Measurements from ENCODE around the gene CYP2S1.
"Not testable (repeated sequence)": the region's sequence is repeated elsewhere in the genome, so short reads cannot be mapped to it uniquely, and the experiment has no call there.

The CYP2S1 gene

DNA sequence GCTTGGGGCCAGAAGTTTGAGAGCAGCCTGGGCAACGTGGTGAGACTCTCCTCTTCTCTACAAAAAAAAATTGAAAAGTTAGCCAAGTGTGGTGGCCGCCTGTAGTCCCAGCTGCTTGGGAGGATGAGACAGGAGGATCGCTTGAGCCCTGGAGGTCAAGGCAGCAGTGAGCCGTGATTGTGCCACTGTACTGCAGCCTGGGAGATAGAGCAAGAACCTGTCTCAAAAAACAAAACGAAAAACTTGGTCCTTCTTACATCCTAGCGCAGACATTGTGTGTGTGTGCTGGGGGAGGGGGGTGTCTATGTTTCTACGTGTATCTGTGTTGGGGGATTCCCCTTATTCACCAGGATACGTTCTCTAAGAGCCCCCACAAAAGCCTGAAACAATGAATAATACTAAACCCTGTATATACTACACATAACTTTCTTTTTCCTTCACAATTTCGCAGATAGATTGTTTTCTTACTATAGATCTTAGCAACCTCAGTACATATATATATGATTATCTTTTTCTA is 33.9 kb downstream of the CYP2S1 start:
- no peak for DNase-seq

DNA sequence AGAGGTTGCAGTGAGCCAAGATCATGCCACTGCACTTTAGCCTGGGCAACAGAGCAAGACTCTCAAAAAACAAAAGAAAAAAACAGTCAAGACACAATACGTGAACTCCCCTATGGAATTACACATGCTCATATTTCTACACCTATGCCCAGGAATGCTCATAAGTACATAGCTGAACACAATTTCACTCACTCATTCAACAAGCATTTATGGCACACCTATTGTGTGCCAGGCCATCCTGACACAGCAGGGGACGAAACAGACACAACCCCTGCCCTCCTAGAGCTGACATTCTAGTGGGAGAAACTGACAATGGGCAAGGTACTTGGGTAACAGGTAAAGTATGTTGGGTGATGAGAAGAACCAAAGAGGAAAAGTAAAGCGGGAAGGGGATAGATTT is 35.5 kb downstream of the CYP2S1 start:
- DNase-seq, result no peak

DNA sequence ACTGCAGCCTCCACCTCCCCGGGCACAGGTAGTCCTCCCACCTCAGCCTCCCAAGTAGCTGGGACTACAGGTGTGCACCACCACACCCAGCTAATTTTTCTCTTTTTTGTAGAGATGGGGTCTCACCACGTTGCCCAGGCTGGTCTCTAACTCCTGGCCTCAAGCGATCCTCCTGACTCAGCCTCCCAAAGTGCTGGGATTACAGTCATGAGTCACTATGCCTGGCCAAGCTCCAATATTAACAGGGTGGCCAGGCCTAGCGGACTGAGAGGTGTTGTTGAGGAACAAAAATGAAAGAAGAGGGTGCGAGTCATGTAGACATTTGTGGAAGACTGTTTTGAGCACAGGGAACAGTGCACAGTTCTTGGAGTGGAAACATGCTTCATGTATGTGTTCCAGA is 36.3 kb downstream of the CYP2S1 start:
- DNase-seq, result not testable (repeated sequence)

DNA sequence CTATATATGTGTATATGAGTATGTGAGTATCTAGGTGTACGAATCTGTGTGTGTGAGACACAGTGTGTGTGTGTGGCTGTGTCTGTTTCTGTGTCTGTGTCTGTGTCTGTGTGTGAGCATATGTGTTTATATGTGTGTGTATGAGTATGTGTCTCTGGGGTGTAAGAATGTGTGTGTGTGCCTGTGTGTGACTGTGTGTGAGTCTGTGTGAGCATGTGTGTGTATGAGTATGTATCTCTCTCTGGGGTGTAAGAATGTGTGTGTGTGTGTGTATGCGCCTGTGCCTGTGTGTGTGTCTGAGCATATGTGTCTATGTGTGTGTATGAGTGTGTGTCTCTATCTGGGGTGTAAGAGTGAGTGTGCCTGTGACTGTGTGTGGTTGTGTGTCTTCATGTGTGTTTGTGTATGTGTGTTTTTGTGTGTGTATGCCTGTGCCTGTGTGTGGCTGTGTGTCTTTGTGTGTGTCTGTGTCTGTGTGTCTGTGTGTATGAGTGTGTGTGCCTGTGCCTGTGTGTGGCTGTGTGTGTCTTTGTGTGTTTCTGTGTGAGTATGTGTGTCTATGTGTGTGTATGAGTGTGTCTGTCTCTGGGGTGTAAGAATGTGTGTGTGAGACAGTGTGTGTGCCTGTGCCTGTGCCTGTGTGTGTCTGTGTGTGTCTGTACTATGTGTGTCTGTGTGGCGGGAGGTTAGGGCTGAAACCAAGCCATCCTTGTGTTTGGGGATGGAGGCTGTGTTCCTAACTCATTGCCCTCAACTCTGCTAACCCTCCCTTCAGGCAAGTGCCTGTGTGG is 37.2 kb downstream of the CYP2S1 start:
- no peak for DNase-seq

DNA sequence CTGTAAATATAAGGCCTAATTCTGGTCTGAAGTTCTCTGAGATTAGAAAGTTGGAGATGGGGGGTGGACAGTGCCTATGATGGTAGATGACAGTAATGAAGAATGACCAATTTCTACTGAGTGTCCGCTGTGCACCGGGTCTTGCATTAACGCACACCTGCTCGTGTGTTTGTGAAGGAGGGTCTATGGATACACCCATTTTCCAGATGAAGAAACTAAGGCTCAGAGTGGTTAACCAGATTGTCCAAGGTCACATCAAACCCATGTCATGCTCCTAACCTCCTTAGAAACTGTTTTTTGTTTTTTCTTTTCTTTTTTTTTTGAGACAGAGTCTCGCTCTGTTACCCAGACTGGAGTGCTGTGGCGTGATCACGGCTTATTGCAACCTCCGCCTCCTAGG is 39.7 kb downstream of the CYP2S1 start:
- no peak for DNase-seq

DNA sequence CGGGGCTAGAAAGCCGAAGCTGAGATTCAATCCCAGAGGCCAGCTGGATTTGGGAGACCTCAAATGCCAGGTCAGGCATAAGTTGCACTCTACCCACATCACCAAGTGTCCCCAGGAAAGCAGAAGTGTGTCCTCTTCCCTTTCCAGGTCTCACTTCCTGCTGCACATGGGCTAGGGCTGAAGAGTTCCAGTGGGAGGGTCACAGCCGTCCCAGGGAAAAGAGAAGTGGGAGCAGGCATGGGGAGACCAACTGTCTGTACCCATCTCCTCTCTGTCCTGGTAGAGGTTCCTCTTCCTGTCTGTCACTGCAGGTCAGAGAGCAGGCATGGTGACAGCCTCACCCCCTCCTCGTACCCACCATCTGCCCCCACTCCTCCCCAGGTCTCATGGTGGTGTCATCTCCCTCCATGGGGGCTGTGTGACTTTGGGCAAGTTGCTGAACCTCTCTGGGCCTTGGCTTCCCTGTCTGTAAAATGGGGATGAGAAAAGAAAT is 40.8 kb downstream of the CYP2S1 start:
- no peak for DNase-seq

DNA sequence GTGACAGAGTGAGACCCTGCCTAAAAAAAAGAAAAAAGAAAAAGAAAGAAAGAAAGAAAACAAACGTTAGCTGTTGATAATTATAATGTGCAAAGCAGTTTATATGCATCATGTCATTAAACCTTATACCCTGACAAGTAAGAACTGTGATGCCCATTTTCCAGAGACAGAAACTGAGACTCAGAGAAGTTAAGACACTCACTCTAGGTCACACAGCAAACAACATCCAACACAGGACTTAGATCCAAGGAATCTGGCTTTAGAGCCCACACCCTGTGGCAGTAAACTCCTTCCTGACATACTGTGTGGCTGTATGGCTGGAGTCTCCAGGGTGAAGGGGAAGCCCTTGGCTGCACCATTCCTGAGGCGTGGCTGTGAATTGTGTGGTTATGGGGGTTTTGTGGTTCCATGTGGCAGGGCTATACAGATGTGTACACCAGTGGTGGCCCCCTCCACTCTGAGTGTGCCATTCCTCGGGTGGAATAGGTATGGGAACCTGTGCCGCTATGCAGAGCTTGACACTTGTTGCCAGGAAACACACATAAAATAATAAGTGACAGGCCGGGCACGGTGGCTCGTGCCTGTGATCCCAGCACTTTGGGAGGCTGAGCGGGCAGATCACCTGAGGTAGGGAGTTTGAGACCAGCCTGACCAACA is 41.6 kb downstream of the CYP2S1 start:
- no peak for DNase-seq

DNA sequence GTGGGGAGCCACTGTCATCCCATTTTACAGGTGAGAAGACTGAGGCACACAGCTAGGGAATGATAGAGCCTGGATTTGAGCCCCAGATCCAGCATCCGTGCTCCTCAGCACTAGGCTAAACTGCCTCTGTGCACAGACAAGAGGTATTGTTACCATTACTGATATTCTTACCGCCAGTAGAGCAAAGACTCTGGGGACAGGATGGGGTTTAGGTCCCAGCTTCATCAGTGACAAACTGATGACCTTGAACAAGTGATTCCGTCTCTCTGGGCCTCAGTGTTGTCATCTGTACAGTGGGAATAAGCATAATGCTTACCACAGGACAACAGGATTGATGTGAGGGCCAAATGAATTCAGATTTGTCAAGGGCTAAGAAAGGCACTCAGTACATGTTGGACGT is 42.5 kb downstream of the CYP2S1 start:
- DNase-seq, result no peak

DNA sequence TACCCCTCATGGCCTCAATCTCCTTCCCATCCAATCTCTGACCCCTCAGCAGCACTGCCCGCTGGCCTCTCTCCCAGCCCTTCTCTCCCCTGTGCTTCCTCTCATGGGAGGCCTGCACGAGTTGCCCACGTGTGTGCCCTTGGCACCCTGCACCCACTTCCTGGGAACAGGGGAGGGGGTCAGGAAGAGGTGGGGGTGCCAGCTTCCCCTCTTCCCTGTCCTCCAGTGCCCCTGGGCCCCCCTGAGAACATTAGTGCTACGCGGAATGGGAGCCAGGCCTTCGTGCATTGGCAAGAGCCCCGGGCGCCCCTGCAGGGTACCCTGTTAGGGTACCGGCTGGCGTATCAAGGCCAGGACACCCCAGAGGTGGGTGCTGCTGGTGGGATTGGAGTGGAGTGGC is 45.2 kb downstream of the CYP2S1 start:
- no peak for DNase-seq

DNA sequence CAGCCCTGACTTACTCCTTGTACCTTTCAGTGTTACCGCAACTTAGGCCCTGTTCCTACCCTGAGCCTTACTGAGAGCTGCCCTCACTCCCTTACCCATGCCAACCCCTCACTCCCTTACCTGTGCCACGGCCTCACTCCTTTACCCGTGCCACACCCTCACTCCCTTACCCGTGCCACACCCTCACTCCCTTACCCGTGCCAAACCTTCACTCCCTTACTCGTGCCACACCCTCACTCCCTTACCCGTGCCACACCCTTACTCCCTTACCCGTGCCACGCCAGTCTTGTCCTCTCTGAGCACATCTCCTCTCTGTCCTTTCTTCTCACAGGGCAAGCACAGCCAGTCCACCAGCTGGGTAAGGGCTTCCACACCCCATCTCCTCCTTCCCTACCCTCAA is 46.3 kb downstream of the CYP2S1 start:
- no peak for DNase-seq

DNA sequence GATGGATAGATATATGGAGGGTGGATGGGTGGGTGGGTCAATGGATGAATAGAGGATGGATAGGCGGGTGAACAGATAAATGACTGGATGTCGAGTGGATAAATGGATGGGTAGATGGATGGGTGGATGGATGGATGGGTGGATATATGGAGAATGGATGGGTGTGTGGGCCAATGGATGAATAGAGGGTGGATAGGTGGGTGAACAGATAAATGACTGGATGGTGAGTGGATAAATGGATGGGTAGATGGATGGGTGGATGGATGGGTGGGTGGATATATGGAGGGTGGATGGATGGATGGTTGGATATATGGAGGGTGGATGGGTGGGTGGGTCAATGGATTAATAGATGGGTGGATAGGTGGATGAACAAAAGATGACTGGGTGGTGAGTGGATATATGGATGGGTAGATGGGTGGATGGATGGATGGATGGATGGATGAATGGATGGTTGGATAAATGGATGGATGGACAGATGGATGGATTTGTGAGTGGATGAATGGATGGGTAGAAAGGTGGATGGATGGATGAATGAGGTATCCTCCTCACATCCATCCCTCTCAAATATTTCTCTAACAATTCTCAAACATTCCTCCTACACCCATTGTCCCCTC is 47.0 kb downstream of the CYP2S1 start:
- DNase-seq, result no peak

DNA sequence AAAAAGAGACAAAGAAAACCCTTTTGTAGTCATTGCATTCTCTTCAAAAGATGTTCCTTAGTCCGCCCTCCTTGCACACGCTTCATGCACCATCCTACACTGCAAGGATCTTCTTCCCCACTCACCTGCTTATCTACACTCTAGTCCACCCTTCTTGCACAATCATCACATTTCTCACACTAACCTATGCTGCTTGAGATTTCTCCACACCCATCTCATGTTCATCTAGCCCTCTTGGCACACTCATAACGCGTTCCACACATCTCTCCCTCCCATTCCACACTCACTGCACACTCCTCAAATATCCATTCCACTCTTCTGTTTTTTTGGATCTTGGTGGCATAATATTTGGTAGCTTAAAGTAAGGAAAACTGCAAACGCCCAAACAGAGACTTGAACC is 48.8 kb downstream of the CYP2S1 start:
- no peak for DNase-seq

DNA sequence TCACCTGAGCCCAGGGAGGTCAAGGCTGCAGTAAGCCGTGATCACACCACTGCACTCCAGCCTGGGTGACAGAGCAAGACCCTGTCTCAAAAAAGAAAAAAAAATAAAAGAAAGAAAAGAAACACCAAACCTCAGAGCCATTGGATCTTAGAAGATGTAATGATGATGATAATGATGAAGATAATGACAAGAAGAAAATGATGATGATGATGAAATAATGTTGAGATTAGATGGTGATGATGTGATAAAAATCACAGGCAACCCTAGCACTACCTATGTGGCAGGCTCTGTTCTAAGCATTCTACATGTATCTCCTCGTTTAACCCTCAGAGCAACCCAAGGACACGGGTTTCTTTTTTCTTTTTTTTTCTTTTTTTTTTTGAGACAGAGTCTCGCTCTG is 51.1 kb downstream of the CYP2S1 start:
- DNase-seq, result no peak

DNA sequence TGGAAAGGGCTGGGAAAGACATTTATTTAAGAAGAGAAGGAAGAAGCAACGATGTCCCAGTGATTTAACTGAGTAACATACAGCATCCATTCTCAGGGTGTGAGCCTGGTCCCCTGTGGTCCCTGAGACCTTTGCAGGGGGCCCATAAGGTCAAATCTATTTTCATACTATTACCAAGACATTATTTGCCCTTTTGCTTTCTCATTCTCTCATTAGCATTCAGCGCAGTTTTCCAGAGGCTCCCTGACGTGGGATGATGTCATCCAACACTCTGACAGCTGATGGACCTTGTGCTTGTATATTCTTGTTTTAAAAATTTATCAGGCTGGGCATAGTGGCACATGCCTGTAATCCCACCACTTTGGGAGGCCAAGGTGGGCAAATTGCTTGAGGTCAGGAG is 52.8 kb downstream of the CYP2S1 start:
- no peak for DNase-seq

DNA sequence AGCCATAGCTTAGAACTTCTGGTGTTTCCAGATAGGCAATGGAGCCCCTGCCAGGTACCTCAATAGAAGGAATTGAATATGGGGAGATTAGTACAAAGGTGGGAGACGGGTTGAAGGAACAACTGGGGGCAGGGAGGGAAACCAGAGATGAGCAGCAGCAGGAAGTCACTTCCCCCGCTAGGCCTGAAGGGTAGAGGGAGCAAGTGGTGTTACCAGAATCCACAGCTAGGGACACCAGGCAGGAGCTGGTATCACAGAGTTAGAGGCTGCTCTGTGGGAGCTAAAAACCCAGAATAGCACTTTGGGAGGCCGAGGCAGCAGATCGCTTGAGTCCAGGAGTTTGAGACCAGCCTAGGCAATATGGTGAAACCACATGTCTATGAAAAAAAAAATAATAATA is 55.9 kb downstream of the CYP2S1 start:
- DNase-seq, result no peak

DNA sequence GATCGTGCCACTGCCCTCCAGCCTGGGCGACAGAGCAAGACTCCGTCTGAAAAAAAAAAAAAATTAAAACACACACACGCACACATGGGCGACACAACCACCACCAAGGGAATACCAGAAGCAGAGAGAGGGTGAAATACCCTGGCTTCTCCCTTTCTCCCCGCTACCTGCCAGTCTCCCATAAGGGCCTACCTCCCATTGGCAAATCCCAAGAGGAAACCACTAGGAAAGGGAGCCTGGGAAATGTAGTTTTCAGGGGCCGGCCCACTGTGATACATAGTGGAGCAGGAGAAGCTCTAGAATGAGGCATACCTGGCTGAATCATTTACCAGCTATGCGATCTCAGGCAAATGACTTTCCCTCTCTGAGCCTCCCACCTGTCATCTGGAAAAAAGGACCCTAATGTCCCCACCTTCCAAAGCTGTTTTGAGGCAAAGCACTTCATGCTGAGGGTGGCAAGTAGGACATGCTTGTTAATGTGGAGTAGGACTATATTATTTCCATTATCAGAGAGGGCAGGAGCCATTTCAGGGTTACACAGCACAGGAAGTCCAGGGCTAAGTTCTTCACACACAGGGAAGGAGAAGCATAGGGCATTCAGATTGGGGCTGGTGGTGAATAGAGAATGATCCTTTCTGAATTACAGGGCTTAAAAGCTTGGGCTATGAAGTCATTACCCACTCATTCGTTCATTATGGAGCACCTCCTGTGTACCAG is 56.8 kb downstream of the CYP2S1 start:
- DNase-seq, result no peak

DNA sequence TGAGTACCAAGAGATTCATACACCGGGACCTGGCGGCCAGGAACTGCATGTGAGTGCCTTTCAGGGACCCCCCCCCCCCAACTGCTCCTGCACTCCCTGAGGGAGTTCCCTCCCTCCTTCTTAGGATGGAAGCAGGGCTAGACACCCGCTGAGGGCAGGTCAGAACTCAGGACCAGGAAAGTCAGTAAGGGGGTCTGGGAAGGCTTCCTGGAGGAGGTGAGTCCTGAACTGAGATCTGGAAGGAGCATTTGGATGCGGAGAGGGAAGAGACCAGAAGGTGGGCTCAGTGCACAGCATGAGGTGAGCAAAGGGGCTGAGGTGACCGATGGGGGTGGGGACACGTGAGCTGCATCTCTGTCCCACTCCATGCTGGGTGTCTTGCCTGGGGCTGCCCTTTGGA is 60.6 kb downstream of the CYP2S1 start:
- DNase-seq, result no peak

DNA sequence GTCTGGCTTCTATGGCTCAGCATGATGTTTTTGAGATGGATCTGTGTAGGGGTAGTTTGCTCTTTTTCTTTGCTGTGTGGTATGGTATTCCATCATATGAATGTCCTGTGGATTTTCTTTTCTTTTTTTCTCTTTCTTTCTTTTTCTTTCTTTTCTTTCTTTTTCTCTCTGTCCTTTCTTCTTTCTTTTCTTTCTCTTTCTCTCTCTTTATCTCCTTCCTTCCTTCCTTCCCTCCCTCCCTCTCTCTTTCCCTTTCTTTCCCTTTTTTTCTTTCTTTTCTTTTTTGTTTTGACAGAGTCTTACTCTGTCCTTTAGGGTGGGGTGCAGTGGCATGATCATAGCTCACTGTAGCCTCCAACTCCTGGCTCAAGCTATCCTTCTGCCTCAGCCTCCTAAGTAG is 62.2 kb downstream of the CYP2S1 start:
- no peak for DNase-seq

All from T1000 (cell line).